HFF-Myc (cell line): ENCODE data around the gene CSHL1.

ENCODE experiments used
- DNase-seq: peaks from one replicate; pipeline ENCODE4 v3.0.0-alpha.2; 2011; ENCODE audit warnings: low read depth; ENCODE audit errors: extremely low read depth
- H3K4me3 ChIP-seq: replicated peaks from 2 replicates; pipeline ENCODE4 v1.5.1; 2011; ENCODE audit warnings: low read depth, mild to moderate bottlenecking, control low read depth, low read length
- TF ChIP-seq, protein P1 (sequence below): IDR thresholded peaks from 2 replicates; pipeline ENCODE4 v1.5.1; 2012; ENCODE audit warnings: mild to moderate bottlenecking, low read depth, low read length, control low read depth; ENCODE audit errors: missing control alignments

The CSHL1 gene

DNA sequence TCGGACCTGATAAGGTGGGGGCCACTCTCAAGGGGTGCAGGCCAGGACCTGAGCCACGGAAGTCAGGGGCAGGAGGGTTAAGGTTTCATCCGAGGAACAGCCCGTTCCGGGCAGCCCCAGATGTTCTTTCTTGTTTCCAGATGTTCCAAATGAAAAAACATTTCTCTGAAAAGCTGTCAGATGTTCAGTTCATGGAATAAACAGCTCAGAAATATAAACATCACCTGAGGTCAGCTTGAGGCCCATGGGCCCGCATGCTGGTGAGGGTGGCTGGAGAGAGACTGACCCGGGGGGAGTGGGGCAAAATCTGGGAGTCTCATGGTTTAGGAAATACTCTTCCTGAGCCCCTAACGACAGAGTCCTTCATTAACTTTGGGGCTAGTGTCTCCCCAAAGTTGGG lies 22.5 kb upstream of the CSHL1 start:
- DNase-seq: no peak
- H3K4me3 ChIP-seq: no peak overlapping the region
- TF ChIP-seq, protein P1, sequence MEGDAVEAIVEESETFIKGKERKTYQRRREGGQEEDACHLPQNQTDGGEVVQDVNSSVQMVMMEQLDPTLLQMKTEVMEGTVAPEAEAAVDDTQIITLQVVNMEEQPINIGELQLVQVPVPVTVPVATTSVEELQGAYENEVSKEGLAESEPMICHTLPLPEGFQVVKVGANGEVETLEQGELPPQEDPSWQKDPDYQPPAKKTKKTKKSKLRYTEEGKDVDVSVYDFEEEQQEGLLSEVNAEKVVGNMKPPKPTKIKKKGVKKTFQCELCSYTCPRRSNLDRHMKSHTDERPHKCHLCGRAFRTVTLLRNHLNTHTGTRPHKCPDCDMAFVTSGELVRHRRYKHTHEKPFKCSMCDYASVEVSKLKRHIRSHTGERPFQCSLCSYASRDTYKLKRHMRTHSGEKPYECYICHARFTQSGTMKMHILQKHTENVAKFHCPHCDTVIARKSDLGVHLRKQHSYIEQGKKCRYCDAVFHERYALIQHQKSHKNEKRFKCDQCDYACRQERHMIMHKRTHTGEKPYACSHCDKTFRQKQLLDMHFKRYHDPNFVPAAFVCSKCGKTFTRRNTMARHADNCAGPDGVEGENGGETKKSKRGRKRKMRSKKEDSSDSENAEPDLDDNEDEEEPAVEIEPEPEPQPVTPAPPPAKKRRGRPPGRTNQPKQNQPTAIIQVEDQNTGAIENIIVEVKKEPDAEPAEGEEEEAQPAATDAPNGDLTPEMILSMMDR: no peak

DNA sequence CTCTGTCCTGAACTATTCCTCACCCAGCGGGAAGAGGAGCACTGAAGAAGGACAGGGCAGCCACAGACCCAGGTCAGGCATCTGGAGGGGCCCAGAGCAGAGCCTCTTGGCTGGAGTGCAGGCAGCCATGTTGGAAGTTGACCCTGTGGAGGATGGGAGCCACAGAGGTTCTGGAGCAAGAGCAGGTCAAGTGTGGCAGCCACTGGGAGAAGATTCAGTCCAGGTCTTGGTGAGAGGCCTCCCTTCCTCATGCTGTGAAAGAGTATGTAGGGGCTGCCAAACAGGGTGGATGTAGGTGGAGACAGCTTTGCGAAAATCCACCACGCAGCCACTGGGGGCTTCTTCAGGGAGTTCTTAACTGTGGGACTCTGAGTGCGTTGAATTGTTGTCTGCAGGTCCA lies 21.7 kb upstream of the CSHL1 start:
- TF ChIP-seq, protein P1: no peak
- no peak for DNase-seq
- H3K4me3 ChIP-seq: no peak overlapping the region

DNA sequence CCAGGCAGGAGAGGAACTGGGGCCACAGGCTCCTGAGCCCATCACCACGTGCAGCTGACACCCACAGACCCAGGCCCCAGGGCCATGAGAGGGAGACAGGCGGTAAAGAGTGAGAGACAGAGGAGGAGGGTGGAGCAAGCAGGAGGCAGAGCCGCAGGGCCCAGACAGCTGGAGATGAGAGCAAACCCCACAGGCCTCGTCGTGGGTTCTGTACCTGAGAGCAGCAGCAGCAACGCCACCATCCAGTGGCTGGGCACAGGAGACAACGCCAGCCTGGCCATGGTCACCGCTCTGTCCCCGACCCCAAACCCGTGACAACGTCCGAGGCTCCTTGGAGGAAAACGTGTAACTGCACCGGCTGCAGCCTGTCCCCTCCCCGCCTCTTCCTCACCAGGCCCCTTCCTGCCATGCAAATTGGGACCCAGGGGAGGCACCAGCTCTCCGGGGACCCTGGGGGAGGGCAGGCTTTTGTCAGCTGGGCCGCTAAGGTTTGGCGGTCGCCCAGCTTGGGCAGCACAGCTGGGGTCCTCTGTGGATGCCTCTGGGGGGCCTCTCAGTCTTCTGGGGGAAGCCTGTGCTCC lies 21.0 kb upstream of the CSHL1 start, which contains the start of gene CD79B:
Gene CD79B (minus strand): TSS at position 351 of the 581 bp plus-strand sequence. CDS start 70 bp downstream, at position 281.
- no peak within 1 kb of the TSS for H3K4me3 ChIP-seq
- no peak for DNase-seq
- TF ChIP-seq, protein P1: no peak

DNA sequence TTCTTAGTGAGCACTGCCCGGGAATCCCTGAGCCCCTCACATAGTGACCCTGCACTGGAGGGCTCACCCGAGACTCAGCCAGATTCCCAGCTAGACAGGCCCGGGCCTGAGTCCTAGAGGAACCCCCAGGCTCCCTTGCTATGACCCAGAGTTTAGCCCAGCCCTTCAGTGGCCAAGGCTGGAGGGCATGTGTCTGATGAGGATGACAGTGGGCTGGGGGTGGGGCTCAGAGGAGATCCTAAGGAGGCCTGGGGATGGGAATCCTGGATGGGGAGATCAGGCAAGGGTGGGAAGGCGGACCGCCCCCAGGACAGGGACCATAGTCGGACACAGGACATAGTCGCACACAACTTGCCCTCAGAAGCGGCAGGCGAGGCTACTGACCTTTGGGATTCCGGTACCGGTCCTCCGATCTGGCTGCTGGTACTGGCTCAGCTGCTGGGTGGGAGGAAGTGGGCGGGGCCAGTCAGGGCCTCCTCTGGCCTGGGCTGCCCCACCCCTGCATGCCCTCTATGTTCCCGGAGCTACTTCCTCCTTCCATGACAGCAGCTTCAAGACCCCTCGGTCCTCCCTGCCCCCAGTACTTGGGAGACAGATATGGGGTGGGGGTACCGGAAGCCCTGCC lies 20.0 kb upstream of the CSHL1 start:
- no peak overlapping the region for H3K4me3 ChIP-seq
- TF ChIP-seq, protein P1: no peak
- DNase-seq: no peak

DNA sequence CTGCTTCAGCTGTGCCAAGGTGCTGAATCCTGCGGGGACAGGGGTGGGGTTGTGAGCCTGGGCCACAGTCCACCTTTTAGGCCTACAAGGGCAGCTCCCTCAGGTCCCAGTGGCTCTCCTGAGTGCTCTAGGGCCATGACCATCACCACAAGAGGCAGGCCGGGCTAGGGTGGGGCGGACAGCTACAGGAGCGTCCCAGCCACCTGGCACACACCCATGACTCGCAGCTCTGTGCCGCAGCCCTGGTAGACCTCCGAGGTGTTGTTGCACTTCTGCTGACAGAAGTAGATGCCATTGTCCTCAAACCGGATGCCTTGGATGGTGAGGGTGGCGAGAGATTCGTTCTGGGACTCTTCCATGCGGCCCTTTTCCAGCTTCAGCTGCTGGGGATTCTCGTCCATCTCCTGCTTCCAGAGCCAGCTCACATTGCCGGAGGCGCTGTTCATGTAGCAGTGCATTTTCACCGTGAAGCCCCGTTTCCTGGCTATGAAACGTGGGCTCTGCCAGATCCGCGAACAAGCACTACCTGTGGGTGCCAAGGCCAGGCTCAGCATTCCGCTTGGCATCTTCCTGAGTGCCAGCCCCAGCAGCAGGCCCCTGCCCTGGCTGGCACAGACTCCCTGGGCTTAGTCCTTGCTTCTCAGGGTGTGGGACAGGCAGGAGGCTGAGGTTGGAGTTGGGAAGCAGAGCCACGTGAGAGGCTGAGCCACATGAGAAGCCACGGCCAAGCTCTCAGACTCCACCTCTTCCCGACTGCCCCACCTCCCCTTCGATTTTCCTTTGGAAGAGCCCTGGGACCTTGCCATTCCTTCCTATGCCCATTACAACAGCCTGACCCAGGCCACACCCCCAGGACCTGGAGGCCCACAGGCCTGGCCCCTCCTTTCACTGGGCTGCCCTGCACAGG lies 19.1 kb upstream of the CSHL1 start:
- no peak overlapping the region for H3K4me3 ChIP-seq
- TF ChIP-seq, protein P1: no peak
- no peak for DNase-seq

DNA sequence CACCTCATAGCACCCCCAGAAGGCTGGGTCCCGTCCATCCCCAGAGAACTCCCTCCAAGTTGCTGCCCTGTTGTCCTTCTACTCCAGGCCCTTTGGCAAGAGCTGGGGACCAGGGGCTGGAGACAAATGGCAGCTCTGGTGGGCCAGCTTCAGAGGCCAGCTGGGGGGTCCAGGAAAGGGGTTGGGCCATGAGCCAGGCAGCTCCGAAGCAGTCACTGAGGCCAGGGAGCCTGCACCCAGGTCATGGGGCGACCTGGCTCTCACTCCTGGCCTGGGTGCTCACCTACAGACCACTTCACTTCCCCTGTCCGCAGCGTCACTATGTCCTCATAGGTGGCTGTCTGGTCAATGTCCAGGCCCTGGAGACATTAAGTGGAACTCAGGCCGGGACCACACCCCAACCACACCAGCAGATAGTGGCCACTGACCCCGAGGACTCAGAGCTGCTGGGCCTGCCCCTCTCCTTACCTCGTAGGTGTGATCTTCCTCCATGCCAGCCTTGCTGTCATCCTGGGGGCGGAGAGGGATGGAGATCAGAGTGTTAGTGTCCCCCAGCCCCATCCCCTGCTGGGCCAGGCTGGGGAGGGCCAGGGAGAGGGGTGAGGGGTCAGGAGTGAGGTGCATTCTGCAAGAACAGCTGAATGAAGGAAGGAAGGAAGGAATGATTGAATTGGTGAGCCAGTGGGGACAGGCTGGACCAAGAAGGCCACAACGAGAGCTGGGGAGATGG lies 18.1 kb upstream of the CSHL1 start:
- no peak overlapping the region for H3K4me3 ChIP-seq
- TF ChIP-seq, protein P1: no peak
- no peak for DNase-seq
